GM12872 (cell line): ENCODE measurements around the gene CD200R1.

Experiments used
- CTCF ChIP-seq: IDR thresholded peaks from 3 replicates; pipeline ENCODE4 v1.5.1; 2011; ENCODE audit warnings: low read depth, mild to moderate bottlenecking, low read length, moderate library complexity; ENCODE audit not compliant: insufficient read depth

CD200R1 gene

GRCh38 chr3:112908252-112908651, 66.7 kb downstream of the CD200R1 start:
- TF ChIP-seq CTCF, result no peak

GRCh38 chr3:112904786-112905185, 70.1 kb downstream of the CD200R1 start:
- no peak for TF ChIP-seq CTCF

GRCh38 chr3:112900113-112900512, 74.8 kb downstream of the CD200R1 start:
- no peak for TF ChIP-seq CTCF

- TF ChIP-seq CTCF, result no peak
Observed at GRCh38 chr3:112897791-112898190, 77.1 kb downstream of the CD200R1 start.

GRCh38 chr3:112894258-112894657, 80.6 kb downstream of the CD200R1 start:
- no peak for TF ChIP-seq CTCF

GRCh38 chr3:112889357-112889756, 85.5 kb downstream of the CD200R1 start:
- TF ChIP-seq CTCF, result no peak

- TF ChIP-seq CTCF, result no peak
Observed at GRCh38 chr3:112888381-112889085, 86.4 kb downstream of the CD200R1 start.
